ENCODE results near the gene ETV3L.
"Not testable (repeated sequence)": the region's sequence is repeated elsewhere in the genome, so short reads cannot be mapped to it uniquely, and the experiment has no call there.

Gene ETV3L

DNA sequence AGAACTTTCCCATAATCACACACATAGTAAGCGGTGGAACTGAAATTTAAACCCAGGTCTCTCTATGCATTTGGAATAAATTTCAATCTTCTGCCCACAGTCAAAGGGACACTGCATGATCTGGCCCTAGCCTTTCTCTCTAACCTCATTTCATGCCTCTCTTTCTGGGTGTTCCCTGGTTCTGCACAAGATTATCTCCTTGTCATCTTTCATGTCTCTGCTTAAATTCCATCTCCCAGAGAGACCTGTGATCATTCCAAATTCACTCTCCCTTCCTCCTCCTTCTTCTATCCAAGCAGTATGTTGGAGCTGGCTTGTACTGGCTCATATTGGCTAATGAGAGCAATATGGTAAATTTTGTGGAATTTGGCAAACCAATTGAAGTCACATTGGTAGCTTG lies 22.2 kb downstream of the ETV3L start:
- no peak for DNase-seq (ENCODE audit: low spot score)

DNA sequence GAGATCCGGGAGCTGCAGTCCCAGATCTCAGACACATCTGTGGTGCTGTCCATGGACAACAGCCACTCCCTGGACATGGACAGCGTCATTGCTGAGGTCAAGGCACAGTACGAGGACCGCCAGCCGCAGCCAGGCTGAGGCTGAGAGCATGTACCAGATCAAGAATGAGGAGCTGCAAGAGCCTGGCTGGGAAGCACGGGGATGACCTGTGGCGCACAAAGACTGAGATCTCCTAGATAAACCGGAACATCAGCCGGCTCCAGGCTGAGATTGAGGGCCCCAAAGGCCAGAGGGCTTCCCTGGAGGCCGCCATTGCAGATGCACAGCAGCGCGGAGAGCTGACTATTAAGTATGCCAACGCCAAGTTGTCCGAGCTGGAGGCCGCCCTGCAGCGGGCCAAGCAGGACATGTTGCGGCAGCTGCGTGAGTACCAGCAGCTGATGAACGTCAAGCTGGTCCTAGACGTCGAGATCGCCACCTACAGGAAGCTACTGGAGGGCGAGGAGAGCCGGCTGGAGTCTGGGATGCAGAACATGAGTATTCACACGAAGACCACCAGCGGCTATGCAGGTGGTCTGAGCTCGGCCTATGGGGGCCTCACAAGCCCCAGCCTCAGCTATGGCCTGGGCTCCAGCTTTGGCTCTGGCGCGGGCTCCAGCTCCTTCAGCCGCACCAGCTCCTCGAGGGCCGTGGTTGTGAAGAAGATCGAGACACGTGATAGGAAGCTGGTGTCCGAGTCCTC lies 25.5 kb downstream of the ETV3L start:
- peak; percentile 66 for DNase-seq (ENCODE audit: low spot score)

DNA sequence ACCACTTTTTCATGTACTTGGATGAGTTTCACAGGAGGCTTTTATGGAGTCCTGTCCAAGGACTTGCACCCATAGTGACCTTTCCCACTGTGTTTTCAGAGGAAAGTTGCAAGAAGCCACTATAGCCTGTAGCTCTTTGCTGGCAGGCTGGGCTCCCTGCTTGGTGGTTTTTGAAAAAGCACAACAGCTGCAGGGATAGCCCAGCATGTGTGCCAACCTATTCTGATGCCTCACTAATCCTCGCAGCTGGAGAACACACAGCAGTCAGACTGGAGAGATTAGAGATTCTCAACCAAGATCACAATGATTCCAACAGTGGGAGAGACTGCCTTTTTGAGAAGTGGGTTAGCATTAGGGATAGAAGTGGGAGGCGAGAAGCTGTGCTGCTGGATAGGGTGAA lies 30.0 kb downstream of the ETV3L start:
- DNase-seq (ENCODE audit: low spot score) = no peak

DNA sequence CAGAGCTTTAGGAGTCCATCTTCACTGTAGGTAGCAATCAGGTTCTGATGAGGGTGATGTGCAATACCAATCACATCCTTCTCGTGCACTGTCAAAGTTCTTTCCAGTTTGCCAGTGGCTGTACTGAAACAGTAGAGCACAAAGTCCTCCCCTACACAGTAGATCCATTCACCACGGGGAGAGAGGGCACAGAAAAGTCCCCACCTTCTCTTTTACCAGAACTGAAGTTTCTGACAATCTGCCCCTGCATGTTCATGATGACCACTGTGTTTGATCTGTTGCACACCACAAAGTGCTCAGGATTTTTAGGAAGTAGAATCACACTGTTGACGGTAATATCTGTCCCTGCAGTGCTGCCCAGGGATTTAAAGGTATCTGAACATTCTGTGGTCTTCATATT lies 40.4 kb downstream of the ETV3L start:
- not testable (repeated sequence) for DNase-seq (ENCODE audit: low spot score)

- DNase-seq (ENCODE audit: low spot score) = no peak
These were observed 43.3 kb downstream of the ETV3L start for GRCh38 chr1:157056269-157056668.

DNA sequence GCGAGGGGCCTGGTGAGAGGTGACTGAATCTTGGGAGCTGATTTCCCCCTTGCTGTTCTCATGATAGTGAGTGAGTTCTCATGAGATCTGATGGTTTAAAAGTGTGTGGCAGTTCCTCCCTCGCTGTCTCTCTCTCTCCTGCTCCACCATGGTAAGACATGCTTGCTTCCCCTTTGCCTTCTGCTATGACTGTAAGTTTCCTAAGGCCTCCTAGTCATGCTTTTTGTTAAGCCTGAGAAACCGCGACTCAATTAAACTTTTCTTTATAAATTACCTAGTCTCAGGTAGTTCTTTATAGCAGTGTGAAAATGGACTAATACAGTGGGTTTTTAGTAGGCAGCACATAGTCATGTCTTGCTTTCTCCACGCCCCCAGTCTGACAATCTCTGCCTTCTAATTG lies 43.9 kb downstream of the ETV3L start:
- not testable (repeated sequence) for DNase-seq (ENCODE audit: low spot score)

DNA sequence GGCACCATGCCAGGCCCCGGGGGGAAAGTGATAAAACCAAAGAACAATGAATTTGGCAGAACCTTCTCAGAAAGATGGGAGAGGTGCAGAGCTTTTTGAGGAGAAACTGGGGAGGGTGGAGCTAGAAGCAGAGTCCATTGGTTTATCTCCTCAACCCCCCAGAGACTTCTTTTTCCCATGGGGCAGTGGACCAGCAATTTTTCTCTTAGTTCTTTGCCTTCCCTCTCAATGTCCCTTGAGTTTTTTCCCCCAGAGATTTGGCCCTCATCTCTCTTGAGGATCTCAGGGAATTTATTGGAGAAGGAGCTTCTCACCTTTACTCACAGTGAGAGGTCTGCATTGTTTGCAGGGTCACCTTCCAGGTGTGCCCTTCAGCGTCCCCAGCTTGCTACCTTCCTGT lies 48.8 kb downstream of the ETV3L start:
- no peak for DNase-seq (ENCODE audit: low spot score)

GRCh38 chr1:157047062-157047410 lies 52.6 kb downstream of the ETV3L start:
- peak; percentile 55 for DNase-seq (ENCODE audit: low spot score)

- peak; percentile 82 for DNase-seq (ENCODE audit: low spot score)
These were observed 54.1 kb downstream of the ETV3L start, which contains the start of gene ARHGEF11 for GRCh38 chr1:157045250-157046218. Gene ARHGEF11 (minus strand): TSS chr1:157045742. CDS start chr1:157044330, 1,412 bp downstream.

DNA sequence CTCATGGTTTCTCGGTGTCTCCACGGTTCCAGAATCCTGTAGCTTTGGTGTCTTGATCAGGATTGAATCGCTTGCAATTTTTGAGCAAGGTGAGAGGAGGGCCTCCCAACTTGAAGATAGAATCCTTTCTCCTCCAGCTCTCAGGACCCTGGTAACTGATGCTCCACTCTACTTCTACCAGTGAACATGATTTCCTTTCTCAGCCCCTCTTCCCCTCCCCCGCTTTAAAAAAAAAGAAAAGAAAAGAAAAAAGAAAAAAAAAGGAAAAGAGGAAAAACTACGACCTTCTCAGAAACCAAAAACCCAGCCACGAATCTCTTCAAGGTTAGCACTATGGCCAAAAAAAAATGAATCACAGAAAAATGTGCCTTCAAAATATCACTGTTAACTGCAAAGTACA lies 55.3 kb downstream of the ETV3L start:
- no peak for DNase-seq (ENCODE audit: low spot score)

GRCh38 chr1:157043685-157044084 lies 55.9 kb downstream of the ETV3L start:
- DNase-seq (ENCODE audit: low spot score) = no peak

GRCh38 chr1:157042846-157043245 lies 56.8 kb downstream of the ETV3L start:
- DNase-seq (ENCODE audit: low spot score) = no peak
